Immature natural killer cell (primary cell): ENCODE measurements around the gene EOLA2. TPM values are rescaled to one million over a fixed set of nuclear protein-coding genes. Genes with fewer than 3 reads are reported as not detected.
"Not testable (repeated sequence)": the region's sequence is repeated elsewhere in the genome, so short reads cannot be mapped to it uniquely, and the experiment has no call there.

Experiments used
- DNase-seq, 3 donors: peaks; one replicate each; pipeline ENCODE4 v3.0.0; 2022; ENCODE audit warnings: mixed read lengths in 1 of 3
- H3K27ac Mint-ChIP-seq, 6 donors: one replicate each; pipeline ENCODE4 v1.8.0; 2020; ENCODE audit warnings: mixed read lengths in 6 of 6, mild to moderate bottlenecking in 5 of 6, inconsistent platforms in 4 of 6, moderate library complexity in 3 of 6
- H3K27me3 Mint-ChIP-seq, 3 donors: one replicate each; pipeline ENCODE4 v1.8.0; 2020 to 2021; ENCODE audit warnings: low read depth in 3 of 3, mild to moderate bottlenecking in 3 of 3, mixed read lengths in 3 of 3, moderate library complexity in 3 of 3, inconsistent platforms in 1 of 3
- H3K36me3 Mint-ChIP-seq, 3 donors: one replicate each; pipeline ENCODE4 v1.8.0; 2020; ENCODE audit warnings: mixed read lengths in 3 of 3, inconsistent platforms in 2 of 3, mild to moderate bottlenecking in 2 of 3
- H3K4me1 Mint-ChIP-seq, 2 donors: one replicate each; pipeline ENCODE4 v1.8.0; 2020; ENCODE audit warnings: inconsistent platforms in 2 of 2, mild to moderate bottlenecking in 2 of 2, mixed read lengths in 2 of 2, moderate library complexity in 1 of 2
- H3K4me3 Mint-ChIP-seq, 5 donors: one replicate each; pipeline ENCODE4 v1.8.0; 2020; ENCODE audit warnings: mild to moderate bottlenecking in 5 of 5, mixed read lengths in 5 of 5, inconsistent platforms in 3 of 5, moderate library complexity in 3 of 5
- H3K9me3 Mint-ChIP-seq, 6 donors: one replicate each; pipeline ENCODE4 v1.8.0; 2020; ENCODE audit warnings: mild to moderate bottlenecking in 6 of 6, mixed read lengths in 6 of 6, inconsistent platforms in 4 of 6, moderate library complexity in 3 of 6
- polyA plus RNA-seq, 3 donors: library from polyadenylated mRNA; unstranded; fragments of 300-500 nt; fragmentation: Illumina TruSeq; gene quantifications; one replicate each; pipeline ENCODE4 v1.2.3, GENCODE V29; 2021

Gene EOLA2
- polyA plus RNA-seq, 3 donors from 2014 or later, result 38.6 to 65.1 (median 51.5) TPM

GRCh38 chrX:149927245-149927963 is 10.9 kb downstream of the EOLA2 start:
- H3K27ac Mint-ChIP-seq, DNase-seq, H3K9me3 Mint-ChIP-seq, H3K4me3 Mint-ChIP-seq, H3K27me3 Mint-ChIP-seq, H3K4me1 Mint-ChIP-seq, H3K36me3 Mint-ChIP-seq: not testable (repeated sequence)

- DNase-seq, H3K27ac Mint-ChIP-seq, H3K4me1 Mint-ChIP-seq, H3K9me3 Mint-ChIP-seq, H3K27me3 Mint-ChIP-seq, H3K4me3 Mint-ChIP-seq, H3K36me3 Mint-ChIP-seq: not testable (repeated sequence)
Measured at GRCh38 chrX:149924434-149924833, 13.9 kb downstream of the EOLA2 start.

- H3K4me3 Mint-ChIP-seq, H3K36me3 Mint-ChIP-seq, H3K27me3 Mint-ChIP-seq, H3K4me1 Mint-ChIP-seq, DNase-seq, H3K9me3 Mint-ChIP-seq, H3K27ac Mint-ChIP-seq: not testable (repeated sequence)
Measured at GRCh38 chrX:149923836-149924235, 14.5 kb downstream of the EOLA2 start.

DNA sequence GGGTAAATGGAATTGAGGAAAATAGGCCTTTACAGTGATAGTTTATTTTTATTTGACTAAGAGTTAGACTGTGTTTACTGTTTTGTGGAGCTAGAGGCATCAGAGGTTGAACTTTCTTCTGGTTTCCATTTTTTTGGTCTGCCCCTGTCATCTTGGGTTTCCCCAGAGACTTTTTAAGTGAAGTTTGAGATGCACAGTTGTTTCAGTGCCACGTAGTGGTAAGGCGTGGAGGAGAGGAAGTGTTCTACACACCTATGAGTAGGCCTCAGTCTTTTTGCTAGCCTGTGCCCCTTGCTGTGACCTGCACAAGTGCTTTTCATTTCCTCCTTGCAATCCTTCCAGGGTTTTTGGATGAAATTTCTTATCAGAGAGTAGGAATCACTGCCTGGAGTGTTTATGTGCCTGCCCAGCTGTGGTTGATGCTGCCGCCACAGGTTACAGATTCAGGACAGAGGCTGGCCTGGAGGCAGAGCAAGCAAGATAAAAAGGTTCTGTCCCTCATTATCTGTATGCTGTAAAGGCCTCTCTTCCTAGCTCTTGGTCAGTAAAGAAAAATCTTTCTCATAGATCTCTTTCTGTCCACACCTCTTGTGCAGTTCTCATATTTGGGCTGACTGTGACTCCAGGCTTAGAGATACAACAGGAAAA is 21.4 kb downstream of the EOLA2 start:
- DNase-seq, result no peak
- Mint-ChIP-seq H3K27me3 (peaks cover 1 to 6% (median 5%) of the 10 kb centered on the region in 3 donors), H3K4me3 (no peak overlapping the region), H3K9me3 (peaks cover 0 to 6% (median 0%) of the 10 kb centered on the region in 6 donors), H3K4me1 (peaks cover 0 to 1% of the 10 kb centered on the region in 2 donors), H3K36me3 (peaks cover 0 to 3% (median 0%) of the 10 kb centered on the region in 3 donors), H3K27ac (peak overlapping the region in 1 of 6 donors; percentile 33)

GRCh38 chrX:149910178-149910695 is 28.1 kb downstream of the EOLA2 start:
- peaks cover 0 to 7% (median 0%) of the 10 kb centered on the region in 6 donors for H3K9me3 Mint-ChIP-seq
- H3K27ac Mint-ChIP-seq, result peak overlapping the region in 2 of 6 donors; percentile 52 to 73
- peaks cover 5 to 13% (median 11%) of the 10 kb centered on the region in 3 donors for H3K27me3 Mint-ChIP-seq
- H3K36me3 Mint-ChIP-seq, result peaks cover 0 to 3% (median 0%) of the 10 kb centered on the region in 3 donors
- H3K4me1 Mint-ChIP-seq, result no peaks in the 10 kb centered on the region
- no peak for DNase-seq
- H3K4me3 Mint-ChIP-seq, result no peak overlapping the region

DNA sequence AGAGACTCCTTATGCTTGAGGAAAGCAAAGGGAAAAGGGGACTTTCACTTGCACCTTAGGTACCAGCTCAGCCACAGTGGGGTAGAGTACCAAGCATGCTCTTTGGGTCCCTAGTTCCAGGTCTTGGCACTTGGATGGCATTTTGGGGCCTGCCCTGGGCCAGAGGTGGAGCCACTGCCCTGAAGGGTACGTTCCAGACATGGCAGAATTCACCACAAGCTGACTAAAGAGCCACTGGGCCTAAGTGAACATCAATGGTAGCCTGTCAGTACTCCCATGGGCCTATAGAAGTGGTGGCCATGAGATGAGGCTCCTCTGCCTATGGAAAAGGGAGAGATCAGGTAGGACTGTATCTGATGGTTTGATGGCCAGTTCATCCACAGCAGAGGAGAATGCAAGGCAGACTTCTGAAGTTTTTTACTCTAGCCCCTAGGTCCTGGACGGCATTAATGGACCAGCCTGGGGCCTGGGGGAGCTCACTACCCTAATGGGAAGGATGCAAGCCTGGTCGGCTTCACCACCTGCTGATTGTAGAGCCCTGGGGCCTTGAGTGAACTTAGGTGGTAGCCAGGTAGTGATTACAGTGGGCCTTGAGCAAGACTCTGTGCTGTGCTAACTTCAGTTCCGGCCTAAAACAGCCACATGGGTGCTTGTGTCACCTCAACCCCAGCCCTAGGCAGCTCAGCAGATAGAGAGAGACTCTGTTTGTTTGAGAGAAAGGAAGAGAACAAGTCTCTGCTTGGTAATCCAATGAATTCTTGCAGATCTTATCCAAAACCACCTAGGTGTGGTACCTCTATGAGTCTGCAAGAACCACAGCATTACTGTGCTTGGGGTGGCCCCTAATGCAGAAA is 28.7 kb downstream of the EOLA2 start:
- DNase-seq, result peak in 2 of 3 donors; percentile 28 to 30
- Mint-ChIP-seq H3K27ac (peak overlapping the region in 3 of 6 donors; percentile 52 to 73 (median 62)), H3K4me1 (peaks cover 3 to 4% of the 10 kb centered on the region in 2 donors), H3K36me3 (peaks cover 0 to 3% (median 0%) of the 10 kb centered on the region in 3 donors), H3K4me3 (no peak overlapping the region), H3K27me3 (peaks cover 5 to 13% (median 11%) of the 10 kb centered on the region in 3 donors), H3K9me3 (peaks cover 0 to 7% (median 0%) of the 10 kb centered on the region in 6 donors)

GRCh38 chrX:149908727-149909126 is 29.6 kb downstream of the EOLA2 start:
- Mint-ChIP-seq H3K27me3 (peaks cover 5 to 13% (median 11%) of the 10 kb centered on the region in 3 donors), H3K4me3 (no peak overlapping the region), H3K27ac (peak overlapping the region in 1 of 6 donors; percentile 73), H3K4me1 (peaks cover 9 to 10% of the 10 kb centered on the region in 2 donors), H3K36me3 (peaks cover 0 to 3% (median 0%) of the 10 kb centered on the region in 3 donors), H3K9me3 (peaks cover 0 to 4% (median 0%) of the 10 kb centered on the region in 6 donors)
- DNase-seq, result no peak

- Mint-ChIP-seq H3K9me3 (peaks cover 0 to 4% (median 0%) of the 10 kb centered on the region in 6 donors), H3K4me3 (no peak overlapping the region), H3K27ac (peak overlapping the region in 2 of 6 donors; percentile 6 to 7), H3K36me3 (no peaks in the 10 kb centered on the region), H3K4me1 (peaks cover 9 to 10% of the 10 kb centered on the region in 2 donors), H3K27me3 (peaks cover 5 to 13% (median 11%) of the 10 kb centered on the region in 3 donors)
- no peak for DNase-seq
Measured at GRCh38 chrX:149908308-149908707, 30.0 kb downstream of the EOLA2 start.

DNA sequence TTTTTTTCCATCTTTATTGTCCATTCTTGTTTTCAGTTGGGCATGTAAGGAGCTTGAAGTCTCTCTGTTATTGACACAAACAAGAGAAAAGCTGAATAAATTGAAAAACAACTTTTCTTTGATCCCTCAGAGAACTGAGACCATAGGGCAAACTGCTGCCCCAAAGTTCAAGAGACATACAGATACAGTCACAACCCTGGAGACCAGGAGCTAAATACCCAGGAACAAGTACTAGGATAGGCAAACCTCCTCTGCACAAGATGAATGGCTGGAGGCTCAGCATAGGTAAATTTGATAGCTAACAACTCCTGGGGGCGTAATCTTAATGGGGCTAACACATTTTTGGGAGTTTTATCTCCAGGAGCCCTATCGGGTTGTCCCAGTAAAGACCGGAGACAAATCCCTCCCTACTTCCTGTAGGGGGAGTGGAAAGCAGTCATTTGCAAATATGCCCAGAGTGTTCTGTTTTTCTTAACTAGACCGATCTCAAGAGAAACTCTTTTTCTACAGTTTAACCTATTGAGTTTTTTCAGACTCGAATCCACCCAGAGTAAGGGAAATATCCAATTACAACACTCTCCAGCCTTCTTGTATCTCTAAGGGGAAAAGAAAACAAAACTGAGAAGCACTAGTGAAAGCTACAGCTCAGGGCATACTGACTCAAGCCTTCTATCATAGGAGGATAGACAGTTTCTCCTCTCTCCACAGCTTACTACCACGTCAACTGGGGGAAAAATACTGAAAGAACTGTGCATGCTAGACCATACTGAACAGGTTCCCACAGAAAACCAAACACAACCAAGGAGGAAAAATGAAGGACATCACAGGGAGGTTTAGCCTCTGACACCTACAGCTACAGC is 34.2 kb downstream of the EOLA2 start:
- no peak for DNase-seq
- Mint-ChIP-seq H3K9me3 (peaks cover 0 to 1% (median 0%) of the 10 kb centered on the region in 6 donors), H3K27me3 (peaks cover 0 to 6% (median 0%) of the 10 kb centered on the region in 3 donors), H3K4me1 (peaks cover 9 to 10% of the 10 kb centered on the region in 2 donors), H3K36me3 (no peaks in the 10 kb centered on the region), H3K4me3 (peak overlapping the region; percentile 10 to 71 (median 41)), H3K27ac (peak overlapping the region in 1 of 6 donors; percentile 43)

- H3K27me3 Mint-ChIP-seq, result peaks cover 0 to 6% (median 2%) of the 10 kb centered on the region in 3 donors
- H3K4me3 Mint-ChIP-seq, result no peak overlapping the region
- no peaks in the 10 kb centered on the region for H3K36me3 Mint-ChIP-seq
- H3K9me3 Mint-ChIP-seq, result peaks cover 0 to 2% (median 0%) of the 10 kb centered on the region in 6 donors
- H3K27ac Mint-ChIP-seq, result no peak overlapping the region
- H3K4me1 Mint-ChIP-seq, result no peaks in the 10 kb centered on the region
- DNase-seq, result no peak
Measured at GRCh38 chrX:149898554-149898953, 39.7 kb downstream of the EOLA2 start.

GRCh38 chrX:149890828-149891227 is 47.5 kb downstream of the EOLA2 start:
- H3K27me3 Mint-ChIP-seq, H3K4me1 Mint-ChIP-seq, H3K9me3 Mint-ChIP-seq, H3K4me3 Mint-ChIP-seq, H3K36me3 Mint-ChIP-seq, H3K27ac Mint-ChIP-seq, DNase-seq: not testable (repeated sequence)
